Mucosa of rectum (tissue), 2 donors: Measurements from ENCODE around the gene SLC5A9.

Experiments used
- H3K27ac ChIP-seq, 2 donors: one replicate each; pipeline ENCODE4 v1.7.0; 2013; ENCODE audit warnings: inconsistent platforms in 2 of 2, low read depth in 2 of 2, low read length in 2 of 2
- H3K27me3 ChIP-seq, 2 donors: one replicate each; pipeline ENCODE4 v1.7.0; 2013; ENCODE audit warnings: low read length in 2 of 2; ENCODE audit not compliant: control insufficient read depth in 2 of 2, insufficient read depth in 2 of 2
- H3K36me3 ChIP-seq, 2 donors: one replicate each; pipeline ENCODE4 v1.7.0; 2013; ENCODE audit warnings: low read length in 2 of 2; ENCODE audit not compliant: control insufficient read depth in 2 of 2, insufficient read depth in 2 of 2
- H3K4me1 ChIP-seq, 2 donors: one replicate each; pipeline ENCODE4 v1.7.0; 2013; ENCODE audit warnings: low read length in 2 of 2, mild to moderate bottlenecking in 1 of 2; ENCODE audit not compliant: control insufficient read depth in 2 of 2, insufficient read depth in 2 of 2
- H3K4me3 ChIP-seq, 2 donors: one replicate each; pipeline ENCODE4 v1.7.0; 2013; ENCODE audit warnings: low read length in 2 of 2
- H3K9ac ChIP-seq, 2 donors: one replicate each; pipeline ENCODE4 v1.7.0; 2013; ENCODE audit warnings: low read length in 2 of 2, low read depth in 1 of 2, mild to moderate bottlenecking in 1 of 2
- H3K9me3 ChIP-seq, 2 donors: one replicate each; pipeline ENCODE4 v1.7.0; 2013; ENCODE audit warnings: low read length in 2 of 2; ENCODE audit not compliant: control insufficient read depth in 2 of 2
- donor health status: healthy.
- donor health status: Normal muscosa, but diverticular disease.

SLC5A9 gene

GRCh38 chr1:48198970-48199369, 23.5 kb upstream of the SLC5A9 start:
- Histone ChIP-seq H3K27ac (no peak overlapping the region), H3K4me3 (no peak overlapping the region), H3K4me1 (no peaks in the 10 kb centered on the region), H3K27me3 (no peaks in the 10 kb centered on the region), H3K36me3 (no peaks in the 10 kb centered on the region), H3K9me3 (no peaks in the 10 kb centered on the region), H3K9ac (no peak overlapping the region)

DNA sequence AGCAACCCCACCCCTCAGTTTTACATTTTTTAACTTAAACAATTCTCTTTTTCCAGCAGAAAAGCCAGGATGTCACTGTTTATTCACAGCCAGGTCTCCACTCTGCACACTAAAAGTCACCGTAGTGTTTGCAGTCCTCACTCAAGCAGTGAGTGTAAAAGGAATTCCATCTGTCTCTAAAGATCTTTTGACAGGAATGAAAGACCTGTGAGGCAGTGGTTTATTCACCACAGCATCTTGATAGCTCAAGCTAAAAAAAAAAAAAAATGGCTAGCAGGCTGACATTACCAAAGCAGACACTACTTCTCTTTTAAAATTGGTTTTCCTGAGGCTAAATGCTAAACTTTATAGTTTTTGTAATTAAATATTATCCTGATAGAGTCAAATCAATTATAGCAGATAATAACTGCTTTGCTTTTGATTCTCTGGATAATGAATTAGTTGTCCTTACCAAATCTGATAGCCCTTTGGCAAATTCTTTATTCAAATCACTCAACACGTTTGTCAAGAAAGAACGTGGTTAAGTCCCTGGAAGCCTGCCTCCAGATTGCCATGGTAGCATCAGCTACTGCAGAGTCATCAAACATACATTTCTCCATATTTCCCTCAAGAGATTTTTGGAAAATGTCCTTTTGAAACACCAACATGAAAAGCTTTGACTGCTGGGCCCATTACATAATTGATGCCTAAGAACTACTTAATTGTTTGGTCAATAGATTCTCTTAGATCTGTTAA, 22.2 kb upstream of the SLC5A9 start:
- no peak overlapping the region for H3K27ac ChIP-seq
- no peaks in the 10 kb centered on the region for H3K4me1 ChIP-seq
- H3K9ac ChIP-seq: no peak overlapping the region
- no peaks in the 10 kb centered on the region for H3K9me3 ChIP-seq
- H3K36me3 ChIP-seq: no peaks in the 10 kb centered on the region
- no peaks in the 10 kb centered on the region for H3K27me3 ChIP-seq
- H3K4me3 ChIP-seq: no peak overlapping the region

- Histone ChIP-seq H3K4me1 (no peaks in the 10 kb centered on the region), H3K9me3 (no peaks in the 10 kb centered on the region), H3K36me3 (no peaks in the 10 kb centered on the region), H3K4me3 (no peak overlapping the region), H3K27ac (no peak overlapping the region), H3K9ac (no peak overlapping the region), H3K27me3 (no peaks in the 10 kb centered on the region)
Observed at GRCh38 chr1:48202030-48202752, 20.3 kb upstream of the SLC5A9 start.

DNA sequence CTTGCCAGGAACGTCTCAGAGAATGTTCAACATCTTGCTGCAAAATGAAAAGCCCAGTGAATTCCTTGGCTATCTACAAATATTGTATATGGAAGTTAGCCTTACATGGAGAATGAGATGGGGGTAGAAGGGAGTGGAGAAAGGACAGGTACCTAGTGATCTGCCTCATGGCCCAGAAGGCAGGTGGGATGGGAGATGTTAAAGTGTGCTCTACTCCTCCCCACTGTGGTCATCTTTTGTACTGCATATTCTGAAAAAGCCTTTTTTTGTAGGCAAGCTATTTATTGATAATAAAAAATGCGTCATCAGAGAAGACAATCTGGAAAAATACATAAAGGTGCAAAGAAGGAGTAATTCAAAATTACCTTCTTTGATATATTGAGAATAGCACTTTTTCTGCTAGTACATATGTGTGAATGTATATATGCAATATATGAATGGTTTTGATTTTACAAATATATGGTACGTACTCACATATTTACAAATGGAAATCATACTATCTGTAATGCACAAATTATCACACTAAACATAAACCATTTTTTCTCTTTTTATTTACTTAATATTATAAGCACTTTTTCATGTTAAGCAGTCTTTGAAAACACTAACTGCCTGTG, 19.1 kb upstream of the SLC5A9 start:
- Histone ChIP-seq H3K4me1 (no peaks in the 10 kb centered on the region), H3K9me3 (no peaks in the 10 kb centered on the region), H3K36me3 (no peaks in the 10 kb centered on the region), H3K27me3 (no peaks in the 10 kb centered on the region), H3K9ac (no peak overlapping the region), H3K4me3 (no peak overlapping the region), H3K27ac (no peak overlapping the region)

- Histone ChIP-seq H3K9ac (no peak overlapping the region), H3K27ac (no peak overlapping the region), H3K4me3 (no peak overlapping the region), H3K27me3 (no peaks in the 10 kb centered on the region), H3K9me3 (no peaks in the 10 kb centered on the region), H3K4me1 (no peaks in the 10 kb centered on the region), H3K36me3 (no peaks in the 10 kb centered on the region)
Observed at GRCh38 chr1:48205522-48205921, 17.0 kb upstream of the SLC5A9 start.

GRCh38 chr1:48206371-48206770, 16.1 kb upstream of the SLC5A9 start:
- no peaks in the 10 kb centered on the region for H3K27me3 ChIP-seq
- H3K27ac ChIP-seq: no peak overlapping the region

DNA sequence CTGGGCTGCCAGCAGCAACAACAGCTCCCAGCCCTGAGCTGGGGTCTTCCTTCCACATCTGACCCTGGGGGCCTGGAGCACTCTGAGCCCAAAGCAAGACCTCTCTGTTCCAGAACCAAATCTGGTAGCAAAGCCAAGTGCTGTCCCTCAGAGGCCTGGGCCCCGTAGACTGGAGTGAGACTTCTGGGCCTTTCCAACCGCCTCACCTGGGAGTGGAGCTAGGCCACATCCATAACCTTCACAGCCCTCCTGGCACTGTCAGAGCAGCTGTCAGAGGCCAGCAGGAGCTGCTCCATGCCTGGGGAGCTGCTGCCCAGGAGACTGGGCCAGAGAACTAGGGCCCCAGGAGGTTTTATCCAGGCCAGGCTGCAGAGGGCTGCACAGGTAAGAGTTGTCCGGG, 15.4 kb upstream of the SLC5A9 start:
- Histone ChIP-seq H3K27me3 (no peaks in the 10 kb centered on the region), H3K9me3 (no peaks in the 10 kb centered on the region), H3K9ac (no peak overlapping the region), H3K4me1 (no peaks in the 10 kb centered on the region), H3K27ac (no peak overlapping the region), H3K36me3 (no peaks in the 10 kb centered on the region), H3K4me3 (no peak overlapping the region)

More at GRCh38 chr1:48206371-48206770, 16.1 kb upstream of the SLC5A9 start:
- H3K9ac ChIP-seq: no peak overlapping the region
- H3K4me3 ChIP-seq: no peak overlapping the region
- no peaks in the 10 kb centered on the region for H3K36me3 ChIP-seq
- no peaks in the 10 kb centered on the region for H3K9me3 ChIP-seq
- no peaks in the 10 kb centered on the region for H3K4me1 ChIP-seq

DNA sequence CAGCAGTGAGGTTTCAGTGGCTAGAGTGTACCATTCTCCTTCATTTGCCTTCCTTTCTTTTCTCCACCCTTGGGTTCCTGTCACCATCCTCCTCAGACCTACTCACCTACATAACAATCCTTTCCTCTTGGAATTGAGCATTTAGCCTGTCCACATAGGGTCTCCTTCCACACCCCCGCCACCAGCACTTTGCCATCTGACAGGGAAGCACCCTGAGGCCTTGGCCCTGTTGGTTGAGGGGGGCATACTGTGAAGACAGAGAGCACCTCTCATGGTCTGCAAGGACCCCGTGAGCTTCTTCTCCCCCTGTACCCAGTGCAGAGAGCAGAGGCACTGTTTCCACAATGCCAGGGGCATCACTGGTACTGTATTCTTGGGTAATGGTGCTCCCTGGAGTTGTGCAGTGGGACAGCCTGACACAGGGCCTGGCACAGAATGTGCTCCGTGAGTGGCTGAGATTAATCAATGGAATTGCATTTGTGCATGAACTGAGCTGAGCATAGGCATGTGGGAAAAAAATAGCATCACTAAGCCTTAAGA, 14.9 kb upstream of the SLC5A9 start:
- no peak overlapping the region for H3K4me3 ChIP-seq
- H3K27me3 ChIP-seq: no peaks in the 10 kb centered on the region
- no peak overlapping the region for H3K9ac ChIP-seq
- no peaks in the 10 kb centered on the region for H3K36me3 ChIP-seq
- no peak overlapping the region for H3K27ac ChIP-seq
- no peaks in the 10 kb centered on the region for H3K9me3 ChIP-seq
- H3K4me1 ChIP-seq: no peaks in the 10 kb centered on the region

DNA sequence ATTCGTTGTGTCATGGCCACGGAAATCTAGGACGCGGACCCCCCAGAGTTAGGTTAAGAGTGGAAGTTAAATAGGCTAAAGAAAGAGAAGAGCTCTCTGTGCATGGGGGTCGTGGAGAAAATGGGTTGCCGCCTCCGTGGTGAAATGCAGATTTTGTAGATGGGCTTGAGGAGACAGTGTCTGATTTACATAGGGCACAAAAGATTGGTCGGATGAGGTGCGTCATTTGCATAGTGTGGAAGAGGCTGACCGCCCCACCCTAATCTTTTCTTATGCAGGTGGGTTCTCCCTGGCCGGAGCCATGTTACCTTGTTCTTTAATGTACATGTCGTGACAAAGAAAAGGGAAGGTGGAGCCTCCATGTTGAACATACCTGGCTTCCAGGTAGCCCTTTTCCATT, 14.3 kb upstream of the SLC5A9 start:
- H3K27me3 ChIP-seq: no peaks in the 10 kb centered on the region
- H3K9ac ChIP-seq: no peak overlapping the region
- no peaks in the 10 kb centered on the region for H3K36me3 ChIP-seq
- H3K9me3 ChIP-seq: no peaks in the 10 kb centered on the region
- no peaks in the 10 kb centered on the region for H3K4me1 ChIP-seq
- H3K4me3 ChIP-seq: no peak overlapping the region
- H3K27ac ChIP-seq: no peak overlapping the region

- Histone ChIP-seq H3K27ac (no peak overlapping the region), H3K27me3 (no peaks in the 10 kb centered on the region)
Observed at GRCh38 chr1:48208652-48209051, 13.9 kb upstream of the SLC5A9 start.

More at GRCh38 chr1:48208652-48209051, 13.9 kb upstream of the SLC5A9 start:
- Histone ChIP-seq H3K9me3 (no peaks in the 10 kb centered on the region), H3K4me1 (no peaks in the 10 kb centered on the region), H3K36me3 (no peaks in the 10 kb centered on the region), H3K9ac (no peak overlapping the region), H3K4me3 (no peak overlapping the region)
